Testis (tissue), 3 donors: ENCODE measurements around the gene HS3ST4. TPM values are rescaled to one million over a fixed set of nuclear protein-coding genes. Genes with fewer than 3 reads are reported as not detected.

ENCODE experiments used
- DNase-seq: peaks from one replicate; pipeline ENCODE4 v3.0.0-alpha.2; 2019
- H3K27ac ChIP-seq, 2 donors: fragments of 200-600 bp; sonication (generic); one replicate each; pipeline ENCODE4 v1.5.1; 2019
- H3K27me3 ChIP-seq: fragments of 200-600 bp; sonication (generic); one replicate; pipeline ENCODE4 v1.5.1; 2019
- H3K36me3 ChIP-seq: fragments of 200-600 bp; sonication (generic); one replicate; pipeline ENCODE4 v1.5.1; 2017; ENCODE audit warnings: low read depth; ENCODE audit errors: missing control alignments
- H3K4me1 ChIP-seq: fragments of 200-600 bp; sonication (generic); one replicate; pipeline ENCODE4 v1.5.1; 2019
- H3K4me3 ChIP-seq, 2 donors: fragments of 200-600 bp; sonication (generic); one replicate each; pipeline ENCODE4 v1.5.1; 2017 to 2019
- H3K9me3 ChIP-seq: fragments of 200-600 bp; sonication (generic); one replicate; pipeline ENCODE4 v1.5.1; 2017
- POLR2A ChIP-seq: fragments of 450-650 bp; IDR thresholded peaks from one replicate; pipeline ENCODE4 v1.6.1; 2017; ENCODE audit warnings: antibody characterized with exemption, mild to moderate bottlenecking, moderate library complexity
- WGBS, 2 donors: methylation state at CpG; one replicate each; pipeline ENCODE4 v1.1.5; 2018; 5-methylcytosine and 5-hydroxymethylcytosine counted together
- intact Hi-C: fragments of 100-400 bp; cut with DNase I; formaldehyde crosslinking; loops from one replicate; pipeline ENCODE4 v1.15.1; 2023; ENCODE audit warnings: low total_unique reads
- polyA plus RNA-seq: library from polyadenylated mRNA; stranded (reverse); fragments of 350-450 nt; fragmentation: Illumina TruSeq; extraction: RNeasy Lipid Tissue Mini Kit (QIAGEN cat#74804); gene quantifications from one replicate; pipeline ENCODE4 v1.2.3, GENCODE V29; 2014; ENCODE audit warnings: low read depth, low replicate concordance; ENCODE audit not compliant: insufficient read depth
- total RNA-seq, 2 donors: library from RNA; depleted of rRNA; stranded (reverse); fragments of >200 nt; gene quantifications; one replicate each; pipeline ENCODE4 v1.2.3, GENCODE V29; 2016
- TF ChIP-seq, protein P1 (sequence below), 3 experiments: fragments of 450-650 bp in 2 of 3; fragments of 200-600 bp in 1 of 3; sonication (generic) in 1 of 3; IDR thresholded peaks; one replicate each; pipeline ENCODE4 v1.5.1; 2016 to 2019; ENCODE audit warnings: antibody characterized with exemption in 3 of 3, mild to moderate bottlenecking in 2 of 3, moderate library complexity in 1 of 3

HS3ST4 gene
- total and polyA plus RNA-seq, 3 donors from 2014 or later: 0.37 to 2.7 (median 2.6) TPM

DNA sequence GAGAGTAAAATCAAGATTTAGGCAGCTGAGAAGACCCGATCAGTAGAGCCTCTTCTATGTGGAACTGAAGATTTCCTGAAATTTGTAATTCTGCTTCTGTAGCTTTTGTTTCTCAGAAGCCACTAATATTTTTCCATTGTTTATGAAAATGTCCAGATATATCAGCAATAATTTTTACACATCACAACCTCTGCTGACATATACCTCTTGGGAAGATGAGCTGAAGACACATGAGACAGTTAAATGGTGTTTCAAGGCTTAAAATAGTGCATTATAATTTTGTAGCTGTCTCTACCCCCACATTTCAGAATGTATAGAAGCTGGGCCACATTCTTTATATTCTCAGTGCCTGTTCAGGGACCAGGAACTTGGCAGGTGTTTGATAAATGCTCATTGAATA is 320.6 kb downstream of the HS3ST4 start:
- H3K27ac ChIP-seq: no peak overlapping the region
- no peak for DNase-seq
- no peaks in the 10 kb centered on the region for H3K36me3 ChIP-seq
- no peak for TF ChIP-seq POLR2A
- TF ChIP-seq, protein P1, sequence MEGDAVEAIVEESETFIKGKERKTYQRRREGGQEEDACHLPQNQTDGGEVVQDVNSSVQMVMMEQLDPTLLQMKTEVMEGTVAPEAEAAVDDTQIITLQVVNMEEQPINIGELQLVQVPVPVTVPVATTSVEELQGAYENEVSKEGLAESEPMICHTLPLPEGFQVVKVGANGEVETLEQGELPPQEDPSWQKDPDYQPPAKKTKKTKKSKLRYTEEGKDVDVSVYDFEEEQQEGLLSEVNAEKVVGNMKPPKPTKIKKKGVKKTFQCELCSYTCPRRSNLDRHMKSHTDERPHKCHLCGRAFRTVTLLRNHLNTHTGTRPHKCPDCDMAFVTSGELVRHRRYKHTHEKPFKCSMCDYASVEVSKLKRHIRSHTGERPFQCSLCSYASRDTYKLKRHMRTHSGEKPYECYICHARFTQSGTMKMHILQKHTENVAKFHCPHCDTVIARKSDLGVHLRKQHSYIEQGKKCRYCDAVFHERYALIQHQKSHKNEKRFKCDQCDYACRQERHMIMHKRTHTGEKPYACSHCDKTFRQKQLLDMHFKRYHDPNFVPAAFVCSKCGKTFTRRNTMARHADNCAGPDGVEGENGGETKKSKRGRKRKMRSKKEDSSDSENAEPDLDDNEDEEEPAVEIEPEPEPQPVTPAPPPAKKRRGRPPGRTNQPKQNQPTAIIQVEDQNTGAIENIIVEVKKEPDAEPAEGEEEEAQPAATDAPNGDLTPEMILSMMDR (IDR thresholded peaks at IDR 0.05): no peak
- no peak overlapping the region for H3K4me3 ChIP-seq
- H3K4me1 ChIP-seq: no peaks in the 10 kb centered on the region
- intact Hi-C loops: no loop called here
- WGBS, 2 donors: 83 to 89% methylated on average over 1 of the region's 1 CpG
- H3K9me3 ChIP-seq: no peaks in the 10 kb centered on the region
- H3K27me3 ChIP-seq: no peaks in the 10 kb centered on the region

DNA sequence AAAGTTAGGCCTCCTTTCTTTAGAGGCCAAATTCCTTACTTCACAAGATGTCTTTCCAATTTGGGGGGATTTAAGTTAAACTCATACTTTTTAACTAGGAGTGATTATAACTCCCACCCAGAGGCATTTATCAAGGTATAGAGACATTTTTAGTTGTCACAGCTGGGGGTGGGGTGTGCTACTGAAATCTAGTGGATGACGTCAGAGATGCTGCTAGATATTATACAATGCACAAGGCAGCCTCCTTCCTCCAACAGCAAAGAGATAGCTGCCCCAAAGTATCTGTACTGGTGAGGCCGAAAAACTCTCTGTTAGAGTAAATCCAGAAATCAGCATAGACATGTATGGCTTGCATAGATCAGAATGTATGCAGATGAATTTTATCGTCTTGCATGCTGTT is 324.0 kb downstream of the HS3ST4 start:
- DNase-seq: no peak
- Histone ChIP-seq H3K27me3 (no peaks in the 10 kb centered on the region), H3K9me3 (no peaks in the 10 kb centered on the region), H3K4me3 (no peak overlapping the region), H3K4me1 (no peaks in the 10 kb centered on the region), H3K36me3 (no peaks in the 10 kb centered on the region), H3K27ac (no peak overlapping the region)
- WGBS, 2 donors: 54 to 57% methylated on average over 3 of the region's 3 CpGs
- intact Hi-C loops: no loop called here
- TF ChIP-seq POLR2A: no peak
- TF ChIP-seq, protein P1 (IDR thresholded peaks at IDR 0.05): no peak

DNA sequence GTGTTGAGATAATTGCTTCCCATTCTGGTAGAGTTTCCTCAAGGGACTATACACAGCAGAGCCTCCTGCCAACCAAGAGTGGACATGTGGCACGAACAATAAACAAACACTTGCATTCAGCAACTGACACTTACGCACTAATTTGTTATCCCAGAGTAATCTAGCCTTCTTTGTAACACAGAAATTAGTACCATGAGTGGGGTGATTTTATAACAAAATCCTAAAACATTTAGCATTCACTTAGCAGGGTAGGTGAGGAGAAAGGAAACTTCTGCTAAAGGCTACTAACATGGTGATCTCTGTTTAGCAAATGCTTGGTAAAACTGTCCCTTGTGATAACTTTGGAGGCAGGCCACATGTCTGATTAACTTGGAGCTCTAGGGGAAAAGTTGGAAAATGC is 325.2 kb downstream of the HS3ST4 start:
- intact Hi-C loops: no loop called here
- DNase-seq: no peak
- Histone ChIP-seq H3K4me1 (no peaks in the 10 kb centered on the region), H3K27me3 (no peaks in the 10 kb centered on the region), H3K36me3 (no peaks in the 10 kb centered on the region), H3K4me3 (no peak overlapping the region), H3K27ac (no peak overlapping the region), H3K9me3 (no peaks in the 10 kb centered on the region)
- TF ChIP-seq, protein P1 (IDR thresholded peaks at IDR 0.05): no peak
- TF ChIP-seq POLR2A: no peak
- 35 to 43% methylated on average over 2 of the region's 2 CpGs for WGBS, 2 donors

DNA sequence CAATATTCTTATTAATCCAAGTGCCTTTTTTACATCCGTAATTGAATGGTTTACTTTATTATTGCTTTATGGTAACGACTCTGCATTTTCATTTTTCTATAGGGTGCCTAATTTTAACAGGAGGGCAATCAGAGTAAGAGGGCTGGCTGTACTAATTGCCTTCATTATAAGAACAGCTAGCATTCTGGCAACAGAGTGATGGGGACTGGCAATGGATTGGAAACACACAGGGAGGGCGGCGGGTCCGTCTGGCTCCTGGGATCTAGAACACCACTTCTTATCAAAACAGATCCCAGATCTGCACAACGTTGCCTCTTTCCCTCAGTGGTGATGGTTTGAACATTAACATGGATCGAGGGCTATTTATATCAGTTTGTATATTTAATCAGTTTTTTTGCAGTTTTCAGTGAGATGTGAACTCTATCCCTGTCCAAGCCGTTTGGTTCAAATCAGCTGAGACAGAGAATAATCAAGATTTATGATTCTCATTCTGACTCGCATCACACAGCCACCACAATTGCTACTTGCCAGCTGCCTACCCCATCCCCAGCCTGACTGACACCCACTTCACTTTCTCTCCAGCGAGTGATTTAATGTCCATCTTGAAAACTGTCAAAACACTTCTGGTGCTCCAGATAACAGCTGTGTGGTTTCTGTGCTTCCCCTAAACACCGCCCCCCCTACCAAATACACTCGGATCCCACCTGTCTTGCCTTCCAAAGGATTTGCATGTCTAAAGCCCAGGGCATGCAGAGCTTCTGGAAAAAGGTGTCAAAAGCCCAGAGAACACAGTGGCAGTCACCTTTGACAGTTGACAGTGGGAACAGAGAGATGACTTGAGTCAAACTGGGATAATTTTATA is 327.9 kb downstream of the HS3ST4 start:
- H3K27ac ChIP-seq: no peak overlapping the region
- DNase-seq: no peak
- H3K4me1 ChIP-seq: no peaks in the 10 kb centered on the region
- no peaks in the 10 kb centered on the region for H3K27me3 ChIP-seq
- H3K4me3 ChIP-seq: no peak overlapping the region
- H3K9me3 ChIP-seq: no peaks in the 10 kb centered on the region
- H3K36me3 ChIP-seq: no peaks in the 10 kb centered on the region
- 49 to 60% methylated on average over 12 of the region's 12 CpGs for WGBS, 2 donors
- intact Hi-C loops: no loop called here
- TF ChIP-seq POLR2A: no peak
- TF ChIP-seq, protein P1 (IDR thresholded peaks at IDR 0.05): no peak
